ENCODE data around the gene ASB3. TPM values are rescaled to one million over a fixed set of nuclear protein-coding genes. Genes with fewer than 3 reads are reported as not detected.
A peak's percentile ranks its signal among the peaks of the same experiment; 100 is the strongest.

ASB3 gene
- total RNA-seq, 2 experiments from 2014 or later, result 26.4 to 30.3 TPM

DNA sequence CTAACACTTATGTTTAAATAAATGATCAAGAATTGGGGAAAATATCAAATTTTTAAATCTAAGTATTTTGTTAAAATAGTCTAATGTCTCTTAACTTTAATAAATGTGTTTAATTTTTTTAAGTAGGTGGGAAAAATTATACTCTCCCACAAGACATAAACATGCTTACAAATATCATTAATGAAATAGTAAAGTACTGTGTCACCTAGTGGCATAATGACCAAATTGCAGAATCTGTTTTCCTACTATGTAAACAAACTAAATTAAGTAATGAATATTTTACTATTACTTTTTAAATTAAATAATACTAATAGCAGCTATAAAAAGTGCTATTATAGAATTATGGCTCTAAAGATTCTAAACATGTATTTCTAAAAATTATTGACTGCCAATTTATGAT lies 71.2 kb downstream of the ASB3 start:
- Histone ChIP-seq H3K4me2 (ENCODE audit: low read length) (no peak overlapping the region), H4K20me1 (ENCODE audit: insufficient read depth, low read length) (no peaks in the 10 kb centered on the region), H3K9me3 (ENCODE audit: low read length) (no peaks in the 10 kb centered on the region; the same call in 1 of the 2 replicates), H3K79me2 (ENCODE audit: insufficient read depth, low read depth, low read length) (no peaks in the 10 kb centered on the region), H3K36me3 (ENCODE audit: insufficient read depth, low read length) (peaks cover 47% of the 10 kb centered on the region), H3K9me2 (ENCODE audit: insufficient read depth, low read length) (no peaks in the 10 kb centered on the region), H3K4me3 (ENCODE audit: low read depth, low read length, poor library complexity, severe bottlenecking) (no peak overlapping the region), H3K4me1 (ENCODE audit: insufficient read depth, low read length, poor library complexity, severe bottlenecking) (no peaks in the 10 kb centered on the region), H3K27ac (ENCODE audit: low read depth, low read length, poor library complexity, severe bottlenecking) (no peak overlapping the region), H2AFZ (ENCODE audit: low read length) (no peak overlapping the region)
- intact Hi-C loops (cut with micrococcal nuclease; ENCODE audit: unreplicated experiment), result no loop called here
- ChIA-PET POLR2A (no interaction called here), CTCF (ENCODE audit: unreplicated experiment) (no interaction called here)
- peak; percentile 10 for DNase-seq (ENCODE audit: low spot score)
- TF ChIP-seq, protein P1, sequence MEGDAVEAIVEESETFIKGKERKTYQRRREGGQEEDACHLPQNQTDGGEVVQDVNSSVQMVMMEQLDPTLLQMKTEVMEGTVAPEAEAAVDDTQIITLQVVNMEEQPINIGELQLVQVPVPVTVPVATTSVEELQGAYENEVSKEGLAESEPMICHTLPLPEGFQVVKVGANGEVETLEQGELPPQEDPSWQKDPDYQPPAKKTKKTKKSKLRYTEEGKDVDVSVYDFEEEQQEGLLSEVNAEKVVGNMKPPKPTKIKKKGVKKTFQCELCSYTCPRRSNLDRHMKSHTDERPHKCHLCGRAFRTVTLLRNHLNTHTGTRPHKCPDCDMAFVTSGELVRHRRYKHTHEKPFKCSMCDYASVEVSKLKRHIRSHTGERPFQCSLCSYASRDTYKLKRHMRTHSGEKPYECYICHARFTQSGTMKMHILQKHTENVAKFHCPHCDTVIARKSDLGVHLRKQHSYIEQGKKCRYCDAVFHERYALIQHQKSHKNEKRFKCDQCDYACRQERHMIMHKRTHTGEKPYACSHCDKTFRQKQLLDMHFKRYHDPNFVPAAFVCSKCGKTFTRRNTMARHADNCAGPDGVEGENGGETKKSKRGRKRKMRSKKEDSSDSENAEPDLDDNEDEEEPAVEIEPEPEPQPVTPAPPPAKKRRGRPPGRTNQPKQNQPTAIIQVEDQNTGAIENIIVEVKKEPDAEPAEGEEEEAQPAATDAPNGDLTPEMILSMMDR (conservative IDR thresholded peaks at IDR 0.05; ENCODE audit: low read length), result peak; percentile 74
- no peak for TF ChIP-seq EZH2phosphoT487 (IDR thresholded peaks at IDR 0.05; ENCODE audit: borderline replicate concordance, low read depth, low read length)
- no TSS peak for BruUV-seq (replicated peaks)

DNA sequence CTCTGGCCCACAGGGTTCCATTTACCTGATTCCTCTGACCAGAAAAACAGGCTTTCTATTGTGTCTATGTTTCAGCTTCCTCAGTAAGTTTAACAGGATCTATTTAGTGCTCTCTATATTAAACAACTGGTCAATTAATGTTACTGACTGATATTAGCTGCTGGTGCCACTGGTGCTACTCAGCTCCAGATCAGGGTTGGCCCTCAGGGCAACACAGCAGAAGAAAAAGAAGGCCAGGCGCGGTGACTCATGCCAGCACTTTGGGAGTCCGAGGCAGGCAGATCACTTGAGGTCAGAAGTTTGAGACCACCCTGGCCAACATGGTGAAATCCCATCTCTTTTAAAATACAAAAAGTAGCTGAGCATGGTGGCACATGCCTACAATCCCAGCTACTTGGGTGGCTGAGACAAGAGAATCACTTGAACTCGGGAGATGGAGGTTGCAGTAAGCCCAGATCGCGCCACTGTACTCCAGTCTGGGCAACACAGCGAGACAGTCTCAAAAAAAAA lies 75.4 kb downstream of the ASB3 start:
- H3K79me2 ChIP-seq (ENCODE audit: insufficient read depth, low read depth, low read length), result no peaks in the 10 kb centered on the region
- H3K4me3 ChIP-seq (ENCODE audit: low read depth, low read length, poor library complexity, severe bottlenecking), result no peak overlapping the region
- no peaks in the 10 kb centered on the region for H3K9me2 ChIP-seq (ENCODE audit: insufficient read depth, low read length)
- BruUV-seq (replicated peaks), result TSS peak; percentile 33
- H3K36me3 ChIP-seq (ENCODE audit: insufficient read depth, low read length), result peaks cover 77% of the 10 kb centered on the region
- H3K4me2 ChIP-seq (ENCODE audit: low read length), result no peak overlapping the region
- peaks cover 17% of the 10 kb centered on the region; the same call in 1 of the 2 replicates for H3K9me3 ChIP-seq (ENCODE audit: low read length)
- H3K27ac ChIP-seq (ENCODE audit: low read depth, low read length, poor library complexity, severe bottlenecking), result no peak overlapping the region
- TF ChIP-seq EZH2phosphoT487 (IDR thresholded peaks at IDR 0.05; ENCODE audit: borderline replicate concordance, low read depth, low read length), result no peak
- TF ChIP-seq, protein P1 (conservative IDR thresholded peaks at IDR 0.05; ENCODE audit: low read length), result no peak
- no peak overlapping the region for H2AFZ ChIP-seq (ENCODE audit: low read length)
- ChIA-PET CTCF (ENCODE audit: unreplicated experiment) (no interaction called here), POLR2A (interaction anchor here (0.7 kb wide), 1 partner anchor 65 kb away, joined by 4 read pairs; no protein-coding TSS in a partner anchor)
- no peaks in the 10 kb centered on the region for H3K4me1 ChIP-seq (ENCODE audit: insufficient read depth, low read length, poor library complexity, severe bottlenecking)
- H4K20me1 ChIP-seq (ENCODE audit: insufficient read depth, low read length), result no peaks in the 10 kb centered on the region
- no peak for DNase-seq (ENCODE audit: low spot score)
- intact Hi-C loops (cut with micrococcal nuclease; ENCODE audit: unreplicated experiment), result no loop called here

- Histone ChIP-seq H4K20me1 (ENCODE audit: insufficient read depth, low read length) (no peaks in the 10 kb centered on the region), H2AFZ (ENCODE audit: low read length) (no peak overlapping the region), H3K36me3 (ENCODE audit: insufficient read depth, low read length) (peaks cover 66% of the 10 kb centered on the region), H3K4me1 (ENCODE audit: insufficient read depth, low read length, poor library complexity, severe bottlenecking) (no peaks in the 10 kb centered on the region), H3K4me3 (ENCODE audit: low read depth, low read length, poor library complexity, severe bottlenecking) (no peak overlapping the region), H3K4me2 (ENCODE audit: low read length) (no peak overlapping the region), H3K27ac (ENCODE audit: low read depth, low read length, poor library complexity, severe bottlenecking) (no peak overlapping the region), H3K9me2 (ENCODE audit: insufficient read depth, low read length) (no peaks in the 10 kb centered on the region), H3K79me2 (ENCODE audit: insufficient read depth, low read depth, low read length) (no peaks in the 10 kb centered on the region), H3K9me3 (ENCODE audit: low read length) (peaks cover 17% of the 10 kb centered on the region; the same call in 1 of the 2 replicates)
- BruUV-seq (replicated peaks), result no TSS peak
- intact Hi-C loops (cut with micrococcal nuclease; ENCODE audit: unreplicated experiment), result no loop called here
- TF ChIP-seq, protein P1 (conservative IDR thresholded peaks at IDR 0.05; ENCODE audit: low read length), result no peak
- no peak for TF ChIP-seq EZH2phosphoT487 (IDR thresholded peaks at IDR 0.05; ENCODE audit: borderline replicate concordance, low read depth, low read length)
- CTCF ChIA-PET (ENCODE audit: unreplicated experiment), result no interaction called here
- POLR2A ChIA-PET, result no interaction called here
- peak; percentile 3 for DNase-seq (ENCODE audit: low spot score)
Measured at GRCh38 chr2:53708988-53709387, 77.8 kb downstream of the ASB3 start.

Data from OCI-LY7 (cell line).